ENCODE data around the gene NFU1. TPM values are rescaled to one million over a fixed set of nuclear protein-coding genes. Genes with fewer than 3 reads are reported as not detected.

The NFU1 gene
- total and polyA plus RNA-seq, 11 donors: 61.5 to 156 (median 110) TPM

DNA sequence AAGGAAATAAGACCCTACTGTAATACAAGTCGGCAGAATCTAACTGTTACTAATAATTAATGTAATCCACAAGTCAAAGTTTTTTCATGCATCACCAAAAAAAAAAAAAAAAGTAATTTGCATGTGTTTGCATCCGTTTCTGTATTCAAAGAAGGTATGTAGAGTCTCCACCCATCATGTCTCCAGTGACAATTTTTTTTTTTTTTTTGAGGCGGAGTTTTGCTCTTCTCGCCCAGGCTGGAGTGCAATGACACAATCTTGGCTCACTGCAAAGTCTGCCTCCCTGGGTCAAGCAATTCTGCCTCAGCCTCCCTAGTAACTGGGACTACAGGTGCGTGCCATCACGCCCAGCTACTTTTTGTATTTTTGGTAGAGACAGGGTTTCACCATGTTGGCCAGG is 24.2 kb upstream of the NFU1 start:
- H3K4me3 ChIP-seq: no peak overlapping the region
- peaks cover 0 to 32% (median 12%) of the 10 kb centered on the region in 9 donors for H3K36me3 ChIP-seq
- DNase-seq: no peak
- intact Hi-C loops (cut with DNase I): no loop called here
- no peak overlapping the region for H3K27ac ChIP-seq
- no peaks in the 10 kb centered on the region for H3K27me3 ChIP-seq
- 93 to 97% (median 95%) methylated on average over 6 of the region's 6 CpGs for WGBS, 4 donors
- no peaks in the 10 kb centered on the region for H3K9me3 ChIP-seq
- H3K4me1 ChIP-seq: peaks cover 0 to 22% (median 9%) of the 10 kb centered on the region in 12 donors
- TF ChIP-seq, protein P1, sequence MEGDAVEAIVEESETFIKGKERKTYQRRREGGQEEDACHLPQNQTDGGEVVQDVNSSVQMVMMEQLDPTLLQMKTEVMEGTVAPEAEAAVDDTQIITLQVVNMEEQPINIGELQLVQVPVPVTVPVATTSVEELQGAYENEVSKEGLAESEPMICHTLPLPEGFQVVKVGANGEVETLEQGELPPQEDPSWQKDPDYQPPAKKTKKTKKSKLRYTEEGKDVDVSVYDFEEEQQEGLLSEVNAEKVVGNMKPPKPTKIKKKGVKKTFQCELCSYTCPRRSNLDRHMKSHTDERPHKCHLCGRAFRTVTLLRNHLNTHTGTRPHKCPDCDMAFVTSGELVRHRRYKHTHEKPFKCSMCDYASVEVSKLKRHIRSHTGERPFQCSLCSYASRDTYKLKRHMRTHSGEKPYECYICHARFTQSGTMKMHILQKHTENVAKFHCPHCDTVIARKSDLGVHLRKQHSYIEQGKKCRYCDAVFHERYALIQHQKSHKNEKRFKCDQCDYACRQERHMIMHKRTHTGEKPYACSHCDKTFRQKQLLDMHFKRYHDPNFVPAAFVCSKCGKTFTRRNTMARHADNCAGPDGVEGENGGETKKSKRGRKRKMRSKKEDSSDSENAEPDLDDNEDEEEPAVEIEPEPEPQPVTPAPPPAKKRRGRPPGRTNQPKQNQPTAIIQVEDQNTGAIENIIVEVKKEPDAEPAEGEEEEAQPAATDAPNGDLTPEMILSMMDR (IDR thresholded peaks at IDR 0.05): no peak
- TF ChIP-seq POLR2A (IDR thresholded peaks at IDR 0.05): no peak
- no peak for ATAC-seq

DNA sequence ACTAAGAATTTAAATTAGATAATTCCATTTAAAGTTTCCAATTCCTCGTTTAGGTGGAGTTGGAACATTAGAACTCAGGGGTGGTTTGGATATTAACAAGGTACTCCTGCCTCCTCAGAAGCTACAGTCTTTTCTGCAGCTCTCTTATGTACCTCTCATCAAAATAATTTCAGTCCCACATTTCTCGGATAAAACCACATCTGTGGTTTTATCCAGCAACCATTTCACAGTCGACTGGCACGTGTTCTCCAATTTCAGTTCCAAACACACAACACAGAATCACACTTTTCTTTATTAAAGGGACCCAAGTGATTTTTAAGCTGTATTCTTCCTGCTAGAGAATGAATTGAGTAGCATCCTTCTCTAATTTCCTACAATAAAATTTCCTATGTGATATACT is 22.7 kb upstream of the NFU1 start:
- 86 to 91% (median 89%) methylated on average over 4 of the region's 4 CpGs for WGBS, 4 donors
- DNase-seq (no peak), ATAC-seq (no peak)
- H3K36me3 ChIP-seq: peaks cover 0 to 18% (median 0%) of the 10 kb centered on the region in 9 donors
- TF ChIP-seq POLR2A (IDR thresholded peaks at IDR 0.05): no peak
- TF ChIP-seq, protein P1 (IDR thresholded peaks at IDR 0.05): no peak
- H3K9me3 ChIP-seq: no peaks in the 10 kb centered on the region
- no peaks in the 10 kb centered on the region for H3K27me3 ChIP-seq
- H3K27ac ChIP-seq: no peak overlapping the region
- intact Hi-C loops (cut with DNase I): no loop called here
- no peak overlapping the region for H3K4me3 ChIP-seq
- H3K4me1 ChIP-seq: peaks cover 0 to 11% (median 6%) of the 10 kb centered on the region in 12 donors

DNA sequence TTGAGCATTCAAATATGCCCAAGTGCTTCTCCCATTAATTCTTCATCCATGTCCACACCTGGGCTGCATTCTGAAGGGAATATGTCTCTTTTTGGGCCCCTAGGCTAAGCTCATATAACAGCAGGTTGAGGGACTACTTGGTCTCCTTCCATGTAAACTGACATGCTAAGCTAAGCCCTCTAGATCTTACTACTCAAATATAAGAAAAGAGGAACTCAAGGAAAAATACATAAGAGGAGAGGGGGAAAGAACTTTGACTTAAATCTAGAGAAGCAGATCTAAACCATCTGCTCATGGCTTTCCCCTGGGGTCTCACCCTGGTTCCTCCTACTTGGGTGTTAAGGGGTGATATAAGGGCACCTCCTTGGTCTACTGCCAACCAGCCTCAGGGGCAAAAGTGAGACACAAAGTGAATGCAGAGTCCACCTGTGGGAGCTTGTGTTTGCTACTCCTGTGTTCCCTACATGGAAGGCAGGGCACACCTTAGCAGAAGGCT is 19.8 kb upstream of the NFU1 start:
- ATAC-seq (peak in 1 of 4 donors; percentile 27), DNase-seq (no peak)
- Histone ChIP-seq H3K27ac (no peak overlapping the region), H3K4me3 (no peak overlapping the region), H3K9me3 (no peaks in the 10 kb centered on the region), H3K36me3 (peaks cover 0 to 11% (median 0%) of the 10 kb centered on the region in 9 donors), H3K27me3 (no peaks in the 10 kb centered on the region), H3K4me1 (no peaks in the 10 kb centered on the region)
- intact Hi-C loops (cut with DNase I): no loop called here
- no peak for TF ChIP-seq POLR2A (IDR thresholded peaks at IDR 0.05)

DNA sequence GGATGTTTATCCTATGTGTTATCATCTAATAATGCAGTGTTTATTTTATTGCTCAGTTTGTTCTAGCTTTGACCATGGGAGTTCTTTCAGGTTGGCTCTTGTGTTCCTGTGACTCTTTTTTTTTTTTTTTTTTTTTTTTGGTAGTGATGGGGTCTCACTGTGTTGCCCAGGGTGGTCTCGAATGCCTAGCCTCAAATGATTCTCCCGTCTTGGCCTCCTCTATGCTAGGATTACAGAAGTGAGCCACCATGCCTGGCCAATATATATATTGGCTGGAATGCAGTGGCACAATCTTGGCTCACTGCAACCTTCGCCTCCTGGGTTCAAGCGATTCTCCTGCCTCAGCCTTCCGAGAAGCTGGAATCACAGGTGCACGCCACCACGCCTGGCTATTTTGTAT is 18.9 kb upstream of the NFU1 start:
- peaks cover 0 to 8% (median 0%) of the 10 kb centered on the region in 9 donors for H3K36me3 ChIP-seq
- H3K4me1 ChIP-seq: no peaks in the 10 kb centered on the region
- H3K4me3 ChIP-seq: no peak overlapping the region
- WGBS, 4 donors: 95 to 98% (median 97%) methylated on average over 6 to 7 of the region's 7 CpGs
- H3K27ac ChIP-seq: no peak overlapping the region
- TF ChIP-seq, protein P1 (IDR thresholded peaks at IDR 0.05): no peak
- intact Hi-C loops (cut with DNase I): no loop called here
- no peaks in the 10 kb centered on the region for H3K9me3 ChIP-seq
- no peaks in the 10 kb centered on the region for H3K27me3 ChIP-seq
- ATAC-seq: no peak
- DNase-seq: no peak

DNA sequence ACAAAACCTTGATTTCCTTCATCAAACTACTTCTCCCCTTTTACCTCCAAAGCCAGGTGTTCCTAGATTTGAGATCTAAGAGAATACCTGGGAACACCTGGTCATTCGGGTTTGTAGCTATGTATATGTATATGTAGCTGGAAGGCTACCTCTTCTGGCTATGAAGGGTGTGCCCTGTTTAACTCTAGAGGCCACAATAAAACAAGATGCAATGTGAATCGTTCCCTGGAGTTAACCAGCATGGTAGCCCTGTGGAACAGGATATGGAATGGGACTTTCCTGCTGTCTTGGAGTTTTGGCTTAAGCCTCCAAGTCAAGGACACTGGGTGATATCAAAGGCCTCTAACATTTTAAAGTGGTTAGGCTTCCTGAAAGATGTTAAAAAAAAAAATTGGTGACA is 17.7 kb upstream of the NFU1 start:
- Histone ChIP-seq H3K4me1 (no peaks in the 10 kb centered on the region), H3K9me3 (no peaks in the 10 kb centered on the region), H3K27me3 (no peaks in the 10 kb centered on the region), H3K4me3 (no peak overlapping the region), H3K27ac (no peak overlapping the region), H3K36me3 (no peaks in the 10 kb centered on the region)
- no peak for TF ChIP-seq POLR2A (IDR thresholded peaks at IDR 0.05)
- TF ChIP-seq, protein P1 (IDR thresholded peaks at IDR 0.05): no peak
- intact Hi-C loops (cut with DNase I): no loop called here
- no peak for DNase-seq
- 90 to 94% (median 92%) methylated on average over 2 of the region's 2 CpGs for WGBS, 4 donors
- no peak for ATAC-seq
